NB4 (cell line): ENCODE results near the gene SHB.
A peak's percentile ranks its signal among the peaks of the same experiment; 100 is the strongest.

Source experiments
- DNase-seq: peaks from one replicate; pipeline ENCODE4 v3.0.0; 2010; ENCODE audit warnings: low read depth
- H3K4me3 ChIP-seq: one replicate; pipeline ENCODE4 v1.5.1; 2011; ENCODE audit warnings: mild to moderate bottlenecking, low read depth, low read length, moderate library complexity
- CTCF ChIP-seq: IDR thresholded peaks from one replicate; pipeline ENCODE4 v1.5.1; 2012; ENCODE audit warnings: low read depth, low read length
- MAX ChIP-seq: IDR thresholded peaks from 2 replicates; pipeline ENCODE4 v1.6.1; 2011; ENCODE audit warnings: low read depth, low read length
- MYC ChIP-seq: IDR thresholded peaks from 2 replicates; pipeline ENCODE4 v1.6.1; 2011; ENCODE audit warnings: low read depth, low read length
- POLR2A ChIP-seq: IDR thresholded peaks from 2 replicates; pipeline ENCODE4 v1.6.1; 2011; ENCODE audit warnings: mild to moderate bottlenecking; ENCODE audit not compliant: insufficient read length; ENCODE audit errors: extremely low read depth

Gene SHB

DNA sequence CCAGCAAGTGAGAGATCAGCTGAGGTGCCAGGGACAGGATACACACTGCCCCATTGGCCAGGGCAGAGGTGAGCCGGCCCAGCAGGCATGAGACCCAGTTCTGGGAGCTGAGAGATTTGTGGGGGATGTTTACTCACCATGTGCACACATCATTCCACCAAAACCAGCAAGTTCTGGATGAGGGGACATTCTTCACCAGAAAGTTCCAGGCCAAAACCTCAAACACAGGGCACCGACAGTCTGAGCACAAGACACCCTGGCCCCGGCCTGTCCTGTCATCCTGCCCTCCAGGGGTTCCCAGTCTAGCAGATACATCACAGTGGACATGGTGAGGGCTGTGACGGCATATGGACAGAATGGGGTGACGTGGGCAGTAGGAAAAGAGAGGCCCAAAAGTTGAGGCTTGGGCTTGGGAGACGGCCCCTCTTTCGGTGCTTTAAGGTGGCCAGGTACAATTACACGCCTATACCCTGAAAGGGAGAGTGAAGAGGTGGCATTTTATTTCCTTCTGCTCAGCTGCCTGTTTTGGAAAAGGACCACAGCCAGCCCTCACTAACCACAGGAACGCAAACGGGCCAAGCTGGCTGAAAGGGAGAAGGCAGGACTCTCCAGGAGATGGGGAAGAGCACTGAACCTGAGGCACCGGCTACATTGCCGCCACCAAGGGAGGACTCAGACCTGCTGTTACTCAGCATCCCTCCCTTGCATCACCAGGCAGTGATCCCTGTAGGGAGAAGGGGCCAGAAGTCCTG is 64.0 kb downstream of the SHB start:
- no peak overlapping the region for H3K4me3 ChIP-seq
- no peak for DNase-seq
- TF ChIP-seq CTCF (no peak), MYC (no peak), MAX (no peak), POLR2A (no peak)

GRCh38 chr9:38003946-38004808 is 64.8 kb downstream of the SHB start:
- TF ChIP-seq CTCF (no peak), POLR2A (no peak), MYC (no peak), MAX (no peak)
- no peak for DNase-seq
- H3K4me3 ChIP-seq = no peak overlapping the region

DNA sequence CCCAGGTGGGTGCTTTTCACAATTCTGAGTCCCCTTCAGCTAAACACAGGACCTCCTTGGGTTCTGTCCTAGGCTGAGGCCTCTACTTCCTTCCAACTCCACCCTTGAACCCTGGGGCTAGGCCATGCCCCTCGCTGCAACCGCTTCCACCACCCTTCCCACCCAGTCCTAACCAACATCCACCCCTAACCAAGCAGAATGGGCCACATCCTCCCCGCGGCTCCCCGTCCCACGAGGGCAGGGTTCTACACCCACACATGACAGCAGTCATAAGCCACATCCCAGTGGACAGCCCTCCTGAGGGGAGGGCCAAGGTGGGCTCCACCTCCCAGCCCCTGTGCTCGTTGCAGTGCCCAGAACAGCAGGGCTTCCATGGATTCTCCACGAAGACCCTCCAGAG is 65.8 kb downstream of the SHB start:
- peak; percentile 37 for DNase-seq
- no peak for TF ChIP-seq MAX
- TF ChIP-seq POLR2A = no peak
- no peak for TF ChIP-seq MYC
- no peak for TF ChIP-seq CTCF
- no peak overlapping the region for H3K4me3 ChIP-seq

GRCh38 chr9:38001430-38001829 is 67.6 kb downstream of the SHB start:
- TF ChIP-seq MAX (no peak), CTCF (no peak), POLR2A (no peak), MYC (no peak)
- H3K4me3 ChIP-seq = no peak overlapping the region
- no peak for DNase-seq

DNA sequence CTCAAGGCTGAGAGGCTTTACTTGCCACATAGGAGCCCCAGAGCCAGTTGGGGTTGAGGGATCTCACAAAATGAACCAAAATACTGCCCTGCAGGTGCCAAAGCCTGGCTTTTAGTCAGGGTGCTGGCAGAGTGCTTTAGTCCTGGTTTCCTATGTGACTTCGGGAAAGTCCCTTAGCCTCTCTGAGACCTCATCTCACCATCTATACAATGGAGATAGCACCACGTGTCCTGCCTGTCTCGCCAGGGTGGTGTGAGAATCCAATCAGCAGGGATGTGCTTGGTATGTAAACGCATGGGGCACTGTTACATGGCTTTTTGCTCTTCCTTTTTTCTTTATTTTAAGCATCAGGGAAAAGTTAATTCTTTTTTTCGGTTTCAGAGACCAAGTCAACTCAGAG is 68.3 kb downstream of the SHB start:
- H3K4me3 ChIP-seq = no peak overlapping the region
- TF ChIP-seq MAX = no peak
- no peak for TF ChIP-seq CTCF
- DNase-seq = no peak
